ENCODE data around the gene ACTL8.

Gene ACTL8

GRCh38 chr1:17810668-17811067 is 55.5 kb downstream of the ACTL8 start:
- DNase-seq = no peak

- DNase-seq = no peak
Measured at GRCh38 chr1:17816511-17816910, 61.4 kb downstream of the ACTL8 start.

- DNase-seq = no peak
Measured at GRCh38 chr1:17819129-17819802, 64.1 kb downstream of the ACTL8 start.

- DNase-seq = no peak
Measured at GRCh38 chr1:17820198-17820597, 65.1 kb downstream of the ACTL8 start.

- no peak for DNase-seq
Measured at GRCh38 chr1:17822741-17823426, 67.8 kb downstream of the ACTL8 start.

- DNase-seq = no peak
Measured at GRCh38 chr1:17825273-17826164, 70.4 kb downstream of the ACTL8 start.

GRCh38 chr1:17826165-17826488 is 71.0 kb downstream of the ACTL8 start:
- no peak for DNase-seq

- no peak for DNase-seq
Measured at GRCh38 chr1:17828991-17829390, 73.9 kb downstream of the ACTL8 start.

- DNase-seq = no peak
Measured at GRCh38 chr1:17829579-17829978, 74.4 kb downstream of the ACTL8 start.

GRCh38 chr1:17831597-17831996 is 76.5 kb downstream of the ACTL8 start:
- peak; percentile 22 for DNase-seq

- no peak for DNase-seq
Measured at GRCh38 chr1:17833661-17834501, 78.7 kb downstream of the ACTL8 start.

GRCh38 chr1:17834561-17835100 is 79.5 kb downstream of the ACTL8 start:
- no peak for DNase-seq

- no peak for DNase-seq
Measured at GRCh38 chr1:17837233-17838030, 82.3 kb downstream of the ACTL8 start.

- no peak for DNase-seq
Measured at GRCh38 chr1:17839641-17840196, 84.6 kb downstream of the ACTL8 start.

- DNase-seq = no peak
Measured at GRCh38 chr1:17841944-17842343, 86.8 kb downstream of the ACTL8 start.

GRCh38 chr1:17842686-17843085 is 87.6 kb downstream of the ACTL8 start:
- DNase-seq = no peak

GRCh38 chr1:17844185-17844826 is 89.2 kb downstream of the ACTL8 start:
- no peak for DNase-seq

- no peak for DNase-seq
Measured at GRCh38 chr1:17845583-17845982, 90.5 kb downstream of the ACTL8 start.

- DNase-seq = no peak
Measured at GRCh38 chr1:17846341-17846740, 91.2 kb downstream of the ACTL8 start.

GRCh38 chr1:17847111-17847510 is 92.0 kb downstream of the ACTL8 start:
- no peak for DNase-seq

GRCh38 chr1:17849216-17849615 is 94.1 kb downstream of the ACTL8 start:
- no peak for DNase-seq

Data from NCI-H226 (cell line).